Erythroblast (primary cell): ENCODE data around the gene CARM1.

Experiments used
- GATA1 ChIP-seq: IDR thresholded peaks from 2 replicates; pipeline ENCODE4 v1.6.1; 2011; ENCODE audit warnings: low read depth, mild to moderate bottlenecking, control low read depth, low read length, moderate library complexity
- POLR2A ChIP-seq: IDR thresholded peaks from 2 replicates; pipeline ENCODE4 v1.6.1; 2011; ENCODE audit warnings: mild to moderate bottlenecking, low read length

GRCh38 chr19:10830370-10830769 is 41.0 kb upstream of the CARM1 start:
- TF ChIP-seq POLR2A = no peak
- no peak for TF ChIP-seq GATA1
